RWPE2 (cell line): ENCODE data around the gene RRP12.

Experiments used
- ATAC-seq: fragments of 200-7000 bp; cut with Tn5 transposase; 3 replicates; pipeline ENCODE4 v1.9.1; 2021; ENCODE audit warnings: low read depth
- DNase-seq: peaks from one replicate; pipeline ENCODE4 v3.0.0-alpha.2; 2020; ENCODE audit warnings: low spot score
- H3K27ac ChIP-seq: fragments of 450-650 bp; 2 replicates; pipeline ENCODE4 v1.5.1; 2017; ENCODE audit warnings: mild to moderate bottlenecking; ENCODE audit not compliant: poor library complexity, severe bottlenecking
- H3K27me3 ChIP-seq: fragments of 250-450 bp; sonication (Bioruptor Pico); 2 replicates; pipeline ENCODE4 v1.5.1; 2021; ENCODE audit warnings: mild to moderate bottlenecking, moderate library complexity; ENCODE audit not compliant: insufficient read depth, poor library complexity, severe bottlenecking
- H3K36me3 ChIP-seq: fragments of 250-450 bp; sonication (Bioruptor Pico); 2 replicates; pipeline ENCODE4 v1.5.1; 2020; ENCODE audit warnings: low read depth, mild to moderate bottlenecking, moderate library complexity
- H3K4me1 ChIP-seq: fragments of 250-450 bp; sonication (Bioruptor Pico); 2 replicates; pipeline ENCODE4 v1.5.1; 2021; ENCODE audit warnings: mild to moderate bottlenecking, moderate library complexity; ENCODE audit not compliant: insufficient read depth, poor library complexity, severe bottlenecking
- H3K4me3 ChIP-seq: fragments of 250-450 bp; sonication (Bioruptor Pico); 2 replicates; pipeline ENCODE4 v1.5.1; 2021; ENCODE audit warnings: mild to moderate bottlenecking, moderate library complexity; ENCODE audit not compliant: severe bottlenecking
- H3K9me3 ChIP-seq: fragments of 250-450 bp; sonication (Bioruptor Pico); 2 replicates; pipeline ENCODE4 v1.5.1; 2021; ENCODE audit warnings: mild to moderate bottlenecking, moderate library complexity; ENCODE audit not compliant: severe bottlenecking
- TF ChIP-seq, protein P1 (sequence below): fragments of 450-650 bp; IDR thresholded peaks from one replicate; pipeline ENCODE4 v1.5.1; 2017; ENCODE audit warnings: mild to moderate bottlenecking, moderate library complexity; ENCODE audit not compliant: poor library complexity, severe bottlenecking

Gene RRP12

DNA sequence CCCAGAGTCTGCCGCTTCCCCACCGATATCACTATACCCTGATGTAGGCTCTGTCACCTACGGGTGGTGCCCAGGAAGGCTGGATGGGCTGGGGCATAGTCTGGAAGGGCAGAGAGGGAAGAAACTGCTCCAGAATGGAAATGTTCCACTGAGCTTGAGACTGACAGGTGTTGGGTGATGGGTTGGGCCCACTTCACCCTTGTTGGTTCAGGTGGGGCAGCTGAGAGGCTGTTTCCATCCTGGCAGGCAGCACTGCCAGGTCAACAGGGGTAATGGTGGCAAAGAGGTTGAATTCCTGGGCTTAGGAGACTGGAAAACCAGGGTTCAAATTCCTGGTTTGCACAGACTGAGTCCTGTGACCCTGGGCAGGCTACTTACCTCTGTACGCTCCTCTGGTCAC is 38.1 kb downstream of the RRP12 start:
- TF ChIP-seq, protein P1, sequence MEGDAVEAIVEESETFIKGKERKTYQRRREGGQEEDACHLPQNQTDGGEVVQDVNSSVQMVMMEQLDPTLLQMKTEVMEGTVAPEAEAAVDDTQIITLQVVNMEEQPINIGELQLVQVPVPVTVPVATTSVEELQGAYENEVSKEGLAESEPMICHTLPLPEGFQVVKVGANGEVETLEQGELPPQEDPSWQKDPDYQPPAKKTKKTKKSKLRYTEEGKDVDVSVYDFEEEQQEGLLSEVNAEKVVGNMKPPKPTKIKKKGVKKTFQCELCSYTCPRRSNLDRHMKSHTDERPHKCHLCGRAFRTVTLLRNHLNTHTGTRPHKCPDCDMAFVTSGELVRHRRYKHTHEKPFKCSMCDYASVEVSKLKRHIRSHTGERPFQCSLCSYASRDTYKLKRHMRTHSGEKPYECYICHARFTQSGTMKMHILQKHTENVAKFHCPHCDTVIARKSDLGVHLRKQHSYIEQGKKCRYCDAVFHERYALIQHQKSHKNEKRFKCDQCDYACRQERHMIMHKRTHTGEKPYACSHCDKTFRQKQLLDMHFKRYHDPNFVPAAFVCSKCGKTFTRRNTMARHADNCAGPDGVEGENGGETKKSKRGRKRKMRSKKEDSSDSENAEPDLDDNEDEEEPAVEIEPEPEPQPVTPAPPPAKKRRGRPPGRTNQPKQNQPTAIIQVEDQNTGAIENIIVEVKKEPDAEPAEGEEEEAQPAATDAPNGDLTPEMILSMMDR, result no peak
- H3K36me3 ChIP-seq, result peaks cover 19% of the 10 kb centered on the region
- no peaks in the 10 kb centered on the region for H3K27me3 ChIP-seq
- H3K27ac ChIP-seq, result no peak overlapping the region
- DNase-seq (no peak), ATAC-seq (no peak)
- no peaks in the 10 kb centered on the region for H3K4me1 ChIP-seq
- no peak overlapping the region for H3K4me3 ChIP-seq
- no peaks in the 10 kb centered on the region for H3K9me3 ChIP-seq

DNA sequence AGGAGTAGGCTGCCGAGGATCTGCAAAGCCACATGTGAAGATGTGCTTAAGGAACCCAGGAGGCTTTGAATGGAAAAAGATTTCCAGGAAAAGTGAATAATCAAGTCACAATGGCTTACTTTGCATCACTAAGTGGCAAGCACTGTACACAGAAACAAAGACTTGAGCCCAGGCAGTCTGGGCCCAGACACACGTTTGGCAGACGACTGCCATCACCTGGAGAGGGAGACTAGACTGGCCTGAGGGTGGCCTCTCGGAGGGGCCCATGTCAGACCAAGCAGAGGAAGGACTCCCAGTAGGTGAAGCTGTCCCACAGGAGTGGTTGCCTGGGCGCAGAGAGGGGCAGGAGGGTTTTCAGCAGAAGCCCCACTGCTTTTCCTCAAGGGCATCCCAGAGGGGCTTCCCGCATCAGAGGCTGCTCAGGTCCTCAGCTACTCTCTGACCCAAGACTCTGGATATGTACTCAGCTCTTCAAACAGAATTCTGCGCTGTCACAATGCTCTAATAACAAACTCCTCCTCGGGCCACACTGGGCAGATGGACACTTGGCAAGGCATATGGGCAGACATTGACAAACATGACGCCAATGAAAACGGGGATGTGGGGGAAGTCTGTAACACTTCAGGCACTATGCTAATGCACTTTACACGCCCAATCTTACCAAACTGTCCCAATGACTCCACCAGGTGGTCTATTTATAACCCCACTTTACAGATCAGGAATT is 38.7 kb downstream of the RRP12 start:
- H3K4me3 ChIP-seq, result no peak overlapping the region
- H3K9me3 ChIP-seq, result no peaks in the 10 kb centered on the region
- H3K27ac ChIP-seq, result no peak overlapping the region
- peaks cover 22% of the 10 kb centered on the region for H3K36me3 ChIP-seq
- no peaks in the 10 kb centered on the region for H3K27me3 ChIP-seq
- no peak for ATAC-seq
- TF ChIP-seq, protein P1, result no peak
- no peak for DNase-seq
- H3K4me1 ChIP-seq, result no peaks in the 10 kb centered on the region

DNA sequence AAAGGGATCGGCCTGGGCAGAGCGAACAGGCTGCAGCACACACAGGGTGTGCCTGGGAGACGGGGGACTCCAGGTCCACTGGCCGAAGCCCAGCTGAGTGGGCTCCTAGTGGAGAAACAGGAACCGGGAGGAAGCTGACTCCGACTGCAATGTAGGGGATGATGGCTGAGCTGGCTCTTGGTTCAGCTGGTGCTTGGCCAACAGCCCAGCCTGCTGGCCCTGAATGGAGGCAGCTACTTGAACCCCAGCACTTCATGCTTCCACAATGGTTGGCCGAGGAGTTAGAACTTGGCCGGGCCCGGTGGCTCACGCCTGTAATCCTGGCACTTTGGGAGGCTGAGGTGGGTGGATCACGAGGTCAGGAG is 39.6 kb downstream of the RRP12 start:
- Histone ChIP-seq H3K4me1 (no peaks in the 10 kb centered on the region), H3K4me3 (no peak overlapping the region), H3K27ac (no peak overlapping the region), H3K9me3 (no peaks in the 10 kb centered on the region), H3K27me3 (no peaks in the 10 kb centered on the region), H3K36me3 (peaks cover 22% of the 10 kb centered on the region)
- TF ChIP-seq, protein P1, result no peak
- ATAC-seq (no peak), DNase-seq (no peak)

DNA sequence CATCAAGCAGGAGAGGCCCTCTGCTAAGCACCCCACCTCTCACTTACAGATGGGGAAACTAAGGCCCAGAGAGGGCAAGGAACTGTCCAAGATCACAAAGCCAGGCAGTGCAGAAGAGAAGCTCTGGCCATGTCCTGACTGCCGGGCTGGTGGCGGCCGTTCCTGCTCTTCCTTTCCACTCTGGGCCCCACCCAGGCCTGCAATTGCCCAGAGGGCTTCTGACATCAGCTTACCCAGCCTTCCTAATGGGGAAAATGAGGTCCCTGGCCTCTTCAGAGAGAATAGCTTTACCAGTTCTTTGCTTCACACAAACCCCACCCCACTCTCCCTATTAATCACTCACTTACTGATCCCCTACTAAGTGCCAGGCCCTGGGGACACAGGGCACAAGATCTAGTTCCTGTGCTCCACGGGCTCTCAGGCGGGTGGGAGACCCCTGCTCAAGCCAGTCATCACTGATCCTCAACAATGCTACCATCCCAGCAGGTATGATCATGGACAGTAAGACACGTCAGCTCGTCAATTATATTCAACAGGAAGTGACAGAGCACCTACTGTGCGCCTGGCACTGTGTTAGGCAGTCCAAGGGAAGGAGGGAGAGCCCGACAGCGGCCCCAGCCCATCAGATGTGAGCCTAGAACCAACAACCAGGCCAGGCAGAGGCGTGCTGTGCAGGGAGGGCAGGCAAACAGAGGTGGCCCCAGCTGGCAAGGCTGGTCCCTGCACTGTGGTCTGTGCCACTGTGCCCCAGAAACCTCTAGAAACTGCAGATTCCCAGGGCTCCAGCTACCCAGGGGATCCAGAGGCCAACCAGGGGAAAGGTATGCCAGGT is 40.2 kb downstream of the RRP12 start:
- TF ChIP-seq, protein P1, result no peak
- no peaks in the 10 kb centered on the region for H3K27me3 ChIP-seq
- H3K27ac ChIP-seq, result no peak overlapping the region
- peaks cover 26% of the 10 kb centered on the region for H3K36me3 ChIP-seq
- no peak overlapping the region for H3K4me3 ChIP-seq
- ATAC-seq (no peak), DNase-seq (no peak)
- H3K9me3 ChIP-seq, result no peaks in the 10 kb centered on the region
- H3K4me1 ChIP-seq, result no peaks in the 10 kb centered on the region

DNA sequence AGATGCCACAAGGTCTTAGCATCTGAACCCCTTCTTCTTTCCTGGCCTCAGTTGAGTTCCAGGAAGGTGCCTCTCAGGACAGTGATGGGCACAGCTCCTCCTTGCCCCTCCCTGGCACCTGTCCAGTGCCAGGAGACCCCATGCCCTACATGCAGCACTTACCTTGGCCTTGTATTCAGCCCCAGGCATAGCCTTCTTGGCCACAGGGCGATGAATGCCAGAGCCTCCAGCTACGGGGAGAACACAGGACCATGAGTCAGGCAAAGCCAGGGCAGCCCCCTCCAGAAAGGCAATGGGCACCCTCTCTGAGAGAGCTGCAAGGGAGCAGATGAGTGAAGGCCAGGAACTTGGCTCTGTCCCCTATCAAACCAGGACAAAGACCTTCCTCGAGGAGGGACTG is 42.4 kb downstream of the RRP12 start:
- Histone ChIP-seq H3K27me3 (no peaks in the 10 kb centered on the region), H3K27ac (no peak overlapping the region), H3K4me3 (no peak overlapping the region), H3K9me3 (no peaks in the 10 kb centered on the region), H3K4me1 (no peaks in the 10 kb centered on the region), H3K36me3 (peaks cover 31% of the 10 kb centered on the region)
- DNase-seq, result no peak
- TF ChIP-seq, protein P1, result no peak
- ATAC-seq, result no peak
